Measurements from ENCODE around the gene B3GNT9.

Gene B3GNT9

DNA sequence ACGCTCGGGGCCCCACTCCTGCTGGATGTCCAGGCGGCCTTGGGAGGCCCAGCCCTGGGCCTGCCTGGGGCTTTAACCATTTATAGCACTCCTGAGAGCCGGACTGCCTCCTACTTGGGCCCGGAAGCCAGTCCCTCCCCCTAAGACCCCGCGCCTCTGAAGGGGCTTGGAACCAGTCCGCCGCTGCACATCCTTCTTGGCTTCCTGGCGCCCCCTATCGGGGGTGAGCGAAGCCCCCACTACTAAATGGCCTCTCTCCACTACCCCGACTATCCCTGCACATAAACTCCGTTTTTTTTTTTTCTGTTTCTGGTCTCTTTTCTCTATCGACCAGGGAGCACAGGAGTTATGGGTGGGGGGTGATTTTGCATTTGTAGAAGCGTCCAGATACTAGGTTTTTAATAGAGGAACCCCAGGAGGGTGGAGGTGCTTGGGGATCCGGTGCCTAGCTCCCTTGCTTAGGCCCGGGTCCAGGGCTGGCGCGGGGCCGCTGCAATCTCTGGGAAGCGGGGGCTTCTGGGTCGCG, 18.9 kb upstream of the B3GNT9 start:
- Histone ChIP-seq H3K36me3 (ENCODE audit: control insufficient read depth in 2 of 2, insufficient read depth in 2 of 2, low read length in 2 of 2) (no peaks in the 10 kb centered on the region), H3K9me3 (ENCODE audit: control insufficient read depth in 2 of 2, low read length in 2 of 2) (no peaks in the 10 kb centered on the region), H3K27ac (ENCODE audit: low read depth in 2 of 2, low read length in 2 of 2) (peak overlapping the region; percentile 60 to 71), H3K4me3 (ENCODE audit: low read length in 2 of 2) (peak overlapping the region; percentile 61 to 67), H3K4me1 (ENCODE audit: control insufficient read depth in 2 of 2, insufficient read depth in 2 of 2, low read length in 2 of 2) (peaks cover 42 to 44% of the 10 kb centered on the region in 2 donors), H3K27me3 (ENCODE audit: control insufficient read depth in 2 of 2, insufficient read depth in 2 of 2, low read length in 2 of 2) (peaks cover 5 to 9% of the 10 kb centered on the region in 2 donors), H3K9ac (ENCODE audit: low read depth in 1 of 2, low read length in 2 of 2) (peak overlapping the region; percentile 68 to 72)

DNA sequence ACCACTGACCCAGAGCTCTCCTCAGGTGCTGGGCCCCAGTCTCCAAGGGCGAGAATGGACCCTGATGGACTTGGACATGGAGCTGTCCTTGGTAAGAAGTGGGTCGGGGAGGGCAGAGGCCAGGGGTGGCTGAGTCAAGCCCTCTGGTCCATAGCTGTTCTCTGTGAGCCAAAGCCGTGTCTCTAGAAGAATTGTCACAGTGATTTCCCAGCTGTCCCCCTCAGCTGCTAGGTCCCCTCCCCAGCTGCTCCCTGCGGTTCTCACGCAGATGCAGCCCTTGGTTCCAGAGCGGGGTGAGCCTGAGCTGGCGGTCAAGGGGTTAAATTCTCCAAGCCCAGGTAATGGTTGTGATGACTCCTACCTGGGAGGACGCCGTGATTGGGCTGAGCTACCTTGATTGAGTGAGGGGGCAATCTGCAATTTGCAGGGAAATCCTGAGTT, 18.2 kb upstream of the B3GNT9 start:
- Histone ChIP-seq H3K27ac (ENCODE audit: low read depth in 2 of 2, low read length in 2 of 2) (peak overlapping the region in 1 of 2 donors; percentile 71), H3K9ac (ENCODE audit: low read depth in 1 of 2, low read length in 2 of 2) (no peak overlapping the region), H3K36me3 (ENCODE audit: control insufficient read depth in 2 of 2, insufficient read depth in 2 of 2, low read length in 2 of 2) (no peaks in the 10 kb centered on the region), H3K4me1 (ENCODE audit: control insufficient read depth in 2 of 2, insufficient read depth in 2 of 2, low read length in 2 of 2) (peaks cover 40 to 43% of the 10 kb centered on the region in 2 donors), H3K27me3 (ENCODE audit: control insufficient read depth in 2 of 2, insufficient read depth in 2 of 2, low read length in 2 of 2) (peaks cover 5 to 9% of the 10 kb centered on the region in 2 donors), H3K9me3 (ENCODE audit: control insufficient read depth in 2 of 2, low read length in 2 of 2) (no peaks in the 10 kb centered on the region), H3K4me3 (ENCODE audit: low read length in 2 of 2) (no peak overlapping the region)

GRCh38 chr16:67167588-67167987, 16.8 kb upstream of the B3GNT9 start:
- no peak overlapping the region for H3K4me3 ChIP-seq (ENCODE audit: low read length in 2 of 2)
- peaks cover 5 to 9% of the 10 kb centered on the region in 2 donors for H3K27me3 ChIP-seq (ENCODE audit: control insufficient read depth in 2 of 2, insufficient read depth in 2 of 2, low read length in 2 of 2)
- H3K9me3 ChIP-seq (ENCODE audit: control insufficient read depth in 2 of 2, low read length in 2 of 2), result no peaks in the 10 kb centered on the region
- peaks cover 44% of the 10 kb centered on the region in 2 donors for H3K4me1 ChIP-seq (ENCODE audit: control insufficient read depth in 2 of 2, insufficient read depth in 2 of 2, low read length in 2 of 2)
- H3K27ac ChIP-seq (ENCODE audit: low read depth in 2 of 2, low read length in 2 of 2), result no peak overlapping the region
- H3K36me3 ChIP-seq (ENCODE audit: control insufficient read depth in 2 of 2, insufficient read depth in 2 of 2, low read length in 2 of 2), result no peaks in the 10 kb centered on the region
- H3K9ac ChIP-seq (ENCODE audit: low read depth in 1 of 2, low read length in 2 of 2), result no peak overlapping the region

DNA sequence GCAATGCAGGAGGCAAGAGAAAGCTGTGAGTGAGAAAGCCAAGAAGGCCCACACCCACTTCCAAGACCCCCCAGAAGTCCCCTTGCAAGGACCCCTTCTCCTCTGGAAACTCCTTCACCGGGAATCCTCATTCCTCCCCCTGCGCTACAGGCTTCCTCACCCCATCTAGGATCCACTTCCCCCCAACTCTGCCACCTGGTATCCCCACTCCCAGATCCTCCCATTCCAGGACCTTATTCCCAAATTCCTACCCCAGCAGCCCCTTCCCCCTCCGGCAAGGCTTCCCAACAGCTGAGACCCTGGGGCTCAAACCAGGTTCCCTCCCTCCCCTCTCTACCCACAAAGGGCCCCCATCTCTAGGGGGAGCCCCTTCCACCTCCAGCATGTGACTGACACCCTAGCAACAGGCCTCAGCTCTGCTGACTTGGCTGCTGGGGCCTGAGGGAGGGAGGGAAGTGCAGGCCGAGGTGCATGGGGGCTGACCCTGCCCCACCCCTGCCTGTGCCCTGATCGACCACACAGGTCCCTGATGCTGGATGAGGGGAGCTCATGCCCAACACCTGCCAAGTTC, 15.9 kb upstream of the B3GNT9 start:
- no peak overlapping the region for H3K4me3 ChIP-seq (ENCODE audit: low read length in 2 of 2)
- no peaks in the 10 kb centered on the region for H3K36me3 ChIP-seq (ENCODE audit: control insufficient read depth in 2 of 2, insufficient read depth in 2 of 2, low read length in 2 of 2)
- no peak overlapping the region for H3K27ac ChIP-seq (ENCODE audit: low read depth in 2 of 2, low read length in 2 of 2)
- peaks cover 44 to 49% of the 10 kb centered on the region in 2 donors for H3K4me1 ChIP-seq (ENCODE audit: control insufficient read depth in 2 of 2, insufficient read depth in 2 of 2, low read length in 2 of 2)
- H3K9ac ChIP-seq (ENCODE audit: low read depth in 1 of 2, low read length in 2 of 2), result no peak overlapping the region
- H3K27me3 ChIP-seq (ENCODE audit: control insufficient read depth in 2 of 2, insufficient read depth in 2 of 2, low read length in 2 of 2), result peaks cover 8 to 9% of the 10 kb centered on the region in 2 donors
- H3K9me3 ChIP-seq (ENCODE audit: control insufficient read depth in 2 of 2, low read length in 2 of 2), result no peaks in the 10 kb centered on the region

GRCh38 chr16:67166110-67166547, 15.3 kb upstream of the B3GNT9 start:
- Histone ChIP-seq H3K36me3 (ENCODE audit: control insufficient read depth in 2 of 2, insufficient read depth in 2 of 2, low read length in 2 of 2) (no peaks in the 10 kb centered on the region), H3K9me3 (ENCODE audit: control insufficient read depth in 2 of 2, low read length in 2 of 2) (no peaks in the 10 kb centered on the region), H3K9ac (ENCODE audit: low read depth in 1 of 2, low read length in 2 of 2) (no peak overlapping the region), H3K4me3 (ENCODE audit: low read length in 2 of 2) (no peak overlapping the region), H3K27me3 (ENCODE audit: control insufficient read depth in 2 of 2, insufficient read depth in 2 of 2, low read length in 2 of 2) (peaks cover 8 to 9% of the 10 kb centered on the region in 2 donors), H3K27ac (ENCODE audit: low read depth in 2 of 2, low read length in 2 of 2) (no peak overlapping the region), H3K4me1 (ENCODE audit: control insufficient read depth in 2 of 2, insufficient read depth in 2 of 2, low read length in 2 of 2) (peaks cover 43 to 54% of the 10 kb centered on the region in 2 donors)

GRCh38 chr16:67165121-67166078, 14.6 kb upstream of the B3GNT9 start:
- peak overlapping the region; percentile 37 to 48 for H3K4me3 ChIP-seq (ENCODE audit: low read length in 2 of 2)
- H3K27me3 ChIP-seq (ENCODE audit: control insufficient read depth in 2 of 2, insufficient read depth in 2 of 2, low read length in 2 of 2), result peaks cover 8 to 9% of the 10 kb centered on the region in 2 donors
- peaks cover 38 to 53% of the 10 kb centered on the region in 2 donors for H3K4me1 ChIP-seq (ENCODE audit: control insufficient read depth in 2 of 2, insufficient read depth in 2 of 2, low read length in 2 of 2)

GRCh38 chr16:67164599-67165061, 13.8 kb upstream of the B3GNT9 start, which contains the start of gene HSF4:
Gene HSF4 (plus strand): TSS chr16:67164745. CDS start chr16:67164812, 67 bp downstream.
- no peaks in the 10 kb centered on the region for H3K36me3 ChIP-seq (ENCODE audit: control insufficient read depth in 2 of 2, insufficient read depth in 2 of 2, low read length in 2 of 2)
- peaks cover 32 to 48% of the 10 kb centered on the region in 2 donors for H3K4me1 ChIP-seq (ENCODE audit: control insufficient read depth in 2 of 2, insufficient read depth in 2 of 2, low read length in 2 of 2)
- peak within 1 kb of the TSS; percentile 41 to 57 for H3K4me3 ChIP-seq (ENCODE audit: low read length in 2 of 2)
- H3K9ac ChIP-seq (ENCODE audit: low read depth in 1 of 2, low read length in 2 of 2), result peak within 1 kb of the TSS in 1 of 2 donors; percentile 45
- peaks cover 8 to 9% of the 10 kb centered on the region in 2 donors for H3K27me3 ChIP-seq (ENCODE audit: control insufficient read depth in 2 of 2, insufficient read depth in 2 of 2, low read length in 2 of 2)
- H3K27ac ChIP-seq (ENCODE audit: low read depth in 2 of 2, low read length in 2 of 2), result peak within 1 kb of the TSS in 1 of 2 donors; percentile 23
- H3K9me3 ChIP-seq (ENCODE audit: control insufficient read depth in 2 of 2, low read length in 2 of 2), result no peaks in the 10 kb centered on the region

More at GRCh38 chr16:67165121-67166078, 14.6 kb upstream of the B3GNT9 start:
- no peaks in the 10 kb centered on the region for H3K9me3 ChIP-seq (ENCODE audit: control insufficient read depth in 2 of 2, low read length in 2 of 2)
- no peaks in the 10 kb centered on the region for H3K36me3 ChIP-seq (ENCODE audit: control insufficient read depth in 2 of 2, insufficient read depth in 2 of 2, low read length in 2 of 2)
- peak overlapping the region in 1 of 2 donors; percentile 23 for H3K27ac ChIP-seq (ENCODE audit: low read depth in 2 of 2, low read length in 2 of 2)
- H3K9ac ChIP-seq (ENCODE audit: low read depth in 1 of 2, low read length in 2 of 2), result peak overlapping the region in 1 of 2 donors; percentile 45

GRCh38 chr16:67163999-67164558, 13.3 kb upstream of the B3GNT9 start:
- Histone ChIP-seq H3K4me3 (ENCODE audit: low read length in 2 of 2) (peak overlapping the region; percentile 41 to 57), H3K36me3 (ENCODE audit: control insufficient read depth in 2 of 2, insufficient read depth in 2 of 2, low read length in 2 of 2) (no peaks in the 10 kb centered on the region), H3K9me3 (ENCODE audit: control insufficient read depth in 2 of 2, low read length in 2 of 2) (no peaks in the 10 kb centered on the region), H3K4me1 (ENCODE audit: control insufficient read depth in 2 of 2, insufficient read depth in 2 of 2, low read length in 2 of 2) (peaks cover 31 to 42% of the 10 kb centered on the region in 2 donors), H3K27me3 (ENCODE audit: control insufficient read depth in 2 of 2, insufficient read depth in 2 of 2, low read length in 2 of 2) (peaks cover 8 to 9% of the 10 kb centered on the region in 2 donors), H3K27ac (ENCODE audit: low read depth in 2 of 2, low read length in 2 of 2) (peak overlapping the region in 1 of 2 donors; percentile 16), H3K9ac (ENCODE audit: low read depth in 1 of 2, low read length in 2 of 2) (no peak overlapping the region)

DNA sequence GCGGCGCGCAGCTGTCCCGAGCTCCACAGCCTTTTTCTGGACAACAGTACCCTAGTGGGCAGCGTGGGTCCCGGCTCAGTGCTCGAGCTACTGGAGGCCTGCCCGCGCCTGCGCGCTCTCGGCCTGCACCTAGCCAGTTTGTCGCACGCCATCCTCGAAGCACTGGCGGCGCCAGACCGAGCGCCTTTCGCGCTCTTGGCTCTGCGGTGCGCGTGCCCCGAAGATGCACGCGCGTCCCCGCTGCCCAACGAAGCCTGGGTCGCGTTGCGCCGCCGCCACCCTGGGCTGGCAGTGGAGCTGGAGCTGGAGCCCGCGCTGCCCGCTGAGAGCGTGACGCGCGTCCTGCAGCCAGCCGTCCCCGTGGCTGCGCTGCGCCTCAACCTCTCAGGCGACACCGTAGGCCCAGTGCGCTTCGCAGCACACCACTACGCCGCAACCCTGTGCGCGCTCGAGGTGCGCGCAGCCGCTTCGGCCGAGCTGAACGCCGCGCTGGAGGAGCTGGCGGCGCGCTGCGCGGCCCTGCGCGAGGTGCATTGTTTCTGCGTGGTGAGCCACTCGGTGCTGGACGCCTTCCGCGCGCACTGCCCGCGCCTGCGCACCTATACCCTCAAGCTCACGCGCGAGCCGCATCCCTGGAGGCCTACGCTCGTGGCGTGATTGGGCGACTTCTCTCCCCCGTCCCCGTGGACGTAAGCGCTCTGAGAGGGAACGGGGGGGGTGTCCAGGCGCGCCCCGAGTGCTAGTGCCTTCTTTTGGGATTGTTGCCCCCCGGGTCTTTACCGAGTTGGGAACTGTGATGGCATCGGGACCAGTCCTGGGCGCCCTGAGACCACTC, 12.6 kb upstream of the B3GNT9 start:
- Histone ChIP-seq H3K27me3 (ENCODE audit: control insufficient read depth in 2 of 2, insufficient read depth in 2 of 2, low read length in 2 of 2) (peaks cover 8 to 9% of the 10 kb centered on the region in 2 donors), H3K36me3 (ENCODE audit: control insufficient read depth in 2 of 2, insufficient read depth in 2 of 2, low read length in 2 of 2) (no peaks in the 10 kb centered on the region), H3K9ac (ENCODE audit: low read depth in 1 of 2, low read length in 2 of 2) (no peak overlapping the region), H3K4me3 (ENCODE audit: low read length in 2 of 2) (peak overlapping the region; percentile 41 to 57), H3K9me3 (ENCODE audit: control insufficient read depth in 2 of 2, low read length in 2 of 2) (no peaks in the 10 kb centered on the region), H3K4me1 (ENCODE audit: control insufficient read depth in 2 of 2, insufficient read depth in 2 of 2, low read length in 2 of 2) (peaks cover 37 to 47% of the 10 kb centered on the region in 2 donors), H3K27ac (ENCODE audit: low read depth in 2 of 2, low read length in 2 of 2) (peak overlapping the region in 1 of 2 donors; percentile 16)

Measured in mucosa of rectum (tissue), 2 donors.